GM12878 (cell line): ENCODE results near the gene SIK3. TPM values are rescaled to one million over a fixed set of nuclear protein-coding genes. Genes with fewer than 3 reads are reported as not detected.

Source experiments
- ATAC-seq: fragments of 200-7000 bp; cut with Tn5 transposase; 3 replicates; pipeline ENCODE4 v1.9.1; 2020; ENCODE audit warnings: mild to moderate bottlenecking, moderate library complexity
- BruUV-seq: library from RNA; stranded (reverse); fragments of 400-500 nt; replicated peaks from 2 replicates; lab custom pipeline; 2021; lab: Mats Ljungman, UMichigan
- CTCF ChIA-PET: fragments of 300-600 bp; sonication (Branson Sonifier 250); formaldehyde crosslinking; extraction: SDS; loops from one replicate; lab custom pipeline; 2021; ENCODE audit warnings: inconsistent platforms; lab: Yijun Ruan, JAX
- POLR2A ChIA-PET: fragments of 350-600 bp; formaldehyde crosslinking; extraction: SDS; loops from one replicate; lab custom pipeline; 2021; ENCODE audit warnings: inconsistent platforms; lab: Charles Lee
- RAD21 ChIA-PET: fragments of 300-600 bp; sonication (Branson Sonifier 250); formaldehyde crosslinking; loops from one replicate; lab custom pipeline; 2023; ENCODE audit warnings: antibody characterized with exemption; ENCODE audit not compliant: unreplicated experiment; lab: Charles Lee
- SMC1A ChIA-PET: fragments of 300-600 bp; sonication (Branson Sonifier 250); formaldehyde crosslinking; loops from one replicate; lab custom pipeline; 2023; ENCODE audit not compliant: unreplicated experiment, uncharacterized antibody; lab: Charles Lee
- DNase-seq: peaks from one replicate; pipeline ENCODE4 v3.0.0-alpha.2; 2011; ENCODE audit warnings: low read depth, low spot score
- FAIRE-seq: peaks from 3 replicates; lab custom pipeline; 2011; peaks lifted over from hg19 to GRCh38; lab: Jason Lieb, UNC
- H2AFZ ChIP-seq: 2 replicates; pipeline ENCODE4 v1.6.0; 2011; ENCODE audit warnings: low read depth, low read length, control low read depth; ENCODE audit not compliant: control insufficient read depth
- H3K27ac ChIP-seq: 2 replicates; pipeline ENCODE4 v1.5.1; 2011; ENCODE audit warnings: control low read depth; ENCODE audit not compliant: control insufficient read depth, insufficient read depth
- H3K27me3 ChIP-seq, 2 experiments: replicated peaks in 1 of 2; 2 replicates each; pipeline versions ENCODE4 v1.6.0 to v1.6.1; 2011; ENCODE audit warnings: low read length in 1 of 2; ENCODE audit not compliant: control insufficient read depth in 2 of 2, insufficient read depth in 2 of 2
- H3K36me3 ChIP-seq, 2 experiments: 2 replicates each; pipeline ENCODE4 v1.5.1; 2011; ENCODE audit warnings: low read length in 1 of 2; ENCODE audit not compliant: control insufficient read depth in 2 of 2, insufficient read depth in 2 of 2
- H3K4me1 ChIP-seq: 2 replicates; pipeline ENCODE4 v1.6.1; 2011; ENCODE audit warnings: mild to moderate bottlenecking, low read length, moderate library complexity, mixed read lengths; ENCODE audit not compliant: control insufficient read depth, insufficient read depth
- H3K4me2 ChIP-seq: 2 replicates; pipeline ENCODE4 v1.6.0; 2011; ENCODE audit warnings: control low read depth; ENCODE audit not compliant: control insufficient read depth, insufficient read depth
- H3K4me3 ChIP-seq: fragments of 200-600 bp; sonication (generic); 2 replicates; pipeline ENCODE4 v1.5.1; 2016
- H3K79me2 ChIP-seq: 2 replicates; pipeline ENCODE4 v1.6.0; 2011; ENCODE audit warnings: low read length; ENCODE audit not compliant: control insufficient read depth, insufficient read depth
- H3K9ac ChIP-seq: 2 replicates; pipeline ENCODE4 v1.8.0; 2011; ENCODE audit warnings: low read length, control low read depth, mixed read lengths; ENCODE audit not compliant: control insufficient read depth, insufficient read depth
- H3K9me3 ChIP-seq: replicated peaks from 3 replicates; pipeline ENCODE4 v1.5.1; 2011; ENCODE audit warnings: mild to moderate bottlenecking, low read length; ENCODE audit not compliant: control insufficient read depth, insufficient read depth
- H4K20me1 ChIP-seq: 2 replicates; pipeline ENCODE4 v1.6.0; 2011; ENCODE audit not compliant: control insufficient read depth, insufficient read depth
- ATF3 ChIP-seq: IDR thresholded peaks from 2 replicates; pipeline ENCODE4 v1.6.1; 2011; ENCODE audit warnings: low read depth, mild to moderate bottlenecking, low read length, moderate library complexity, borderline replicate concordance; ENCODE audit errors: extremely low read depth
- CREB1 ChIP-seq: IDR thresholded peaks from 2 replicates; pipeline ENCODE4 v1.6.1; 2012; ENCODE audit warnings: low read depth, mild to moderate bottlenecking, inconsistent platforms
- DPF2 ChIP-seq: fragments of 450-650 bp; IDR thresholded peaks from 2 replicates; pipeline ENCODE4 v1.6.1; 2017; ENCODE audit warnings: mild to moderate bottlenecking
- FOXM1 ChIP-seq: IDR thresholded peaks from 2 replicates; pipeline ENCODE4 v1.6.1; 2012; ENCODE audit warnings: low read depth, mild to moderate bottlenecking, inconsistent platforms, low read length, moderate library complexity
- GABPA ChIP-seq: IDR thresholded peaks from 2 replicates; pipeline ENCODE4 v1.6.1; 2014; ENCODE audit warnings: antibody characterized with exemption, low read depth, mild to moderate bottlenecking, inconsistent platforms
- HDGF ChIP-seq: fragments of 450-650 bp; IDR thresholded peaks from 2 replicates; pipeline ENCODE4 v1.6.1; 2016; ENCODE audit warnings: antibody characterized with exemption
- KAT2A ChIP-seq: conservative IDR thresholded peaks from 2 replicates; pipeline ENCODE4 v1.6.1; 2011; ENCODE audit warnings: low read depth, low read length; ENCODE audit not compliant: control insufficient read depth
- KDM1A ChIP-seq: fragments of 200-600 bp; sonication (generic); IDR thresholded peaks from 2 replicates; pipeline ENCODE4 v1.6.1; 2016; ENCODE audit warnings: borderline replicate concordance
- NBN ChIP-seq: fragments of 450-650 bp; IDR thresholded peaks from 2 replicates; pipeline ENCODE4 v1.6.1; 2016
- NFIC ChIP-seq: IDR thresholded peaks from 2 replicates; pipeline ENCODE4 v1.6.1; 2012; ENCODE audit warnings: low read depth, mild to moderate bottlenecking, inconsistent platforms, low read length, moderate library complexity
- NR2F1 ChIP-seq: fragments of 450-650 bp; conservative IDR thresholded peaks from 2 replicates; pipeline ENCODE4 v1.6.1; 2017; ENCODE audit warnings: mild to moderate bottlenecking
- YBX1 ChIP-seq: fragments of 450-650 bp; IDR thresholded peaks from 2 replicates; pipeline ENCODE4 v1.6.1; 2016; ENCODE audit warnings: antibody characterized with exemption
- ZNF687 ChIP-seq: fragments of 450-650 bp; IDR thresholded peaks from 2 replicates; pipeline ENCODE4 v1.6.1; 2017; ENCODE audit warnings: mild to moderate bottlenecking, moderate library complexity
- WGBS: methylation state at CpG from one replicate; pipeline ENCODE4 v1.1.6; 2016; ENCODE audit warnings: low lambda C conversion rate; ENCODE audit not compliant: insufficient replicate concordance, insufficient coverage; ENCODE audit errors: missing lambda C conversion rate; 5-methylcytosine and 5-hydroxymethylcytosine counted together
- in situ Hi-C: fragments of 300-500 bp; cut with MboI; formaldehyde crosslinking; loops from 9 replicates; pipeline ENCODE4 v1.14.3; 2018; ENCODE audit warnings: mixed read lengths
- intact Hi-C: fragments of 100-400 bp; cut with micrococcal nuclease; formaldehyde crosslinking; loops from one replicate; pipeline ENCODE4 v1.14.2; 2022; ENCODE audit not compliant: unreplicated experiment
- polyA plus RNA-seq, 11 experiments: library from polyadenylated mRNA; depleted of rRNA in 4 of 11; unstranded in 6 of 11; stranded (reverse) in 5 of 11; fragments of >200 nt; fragmentation: Nextera tagmentation in 4 of 11; fragmentation: Illumina TruSeq in 1 of 11; extraction: Ambion mirVana in 4 of 11; extraction: Trizol in 1 of 11; gene quantifications; 1 replicate in 1 of 11; 2 replicates in 10 of 11; pipeline versions ENCODE4 v1.2.1 to v1.2.3, GENCODE V29; 2011 to 2016; ENCODE audit warnings: inconsistent platforms in 2 of 11, missing spikeins in 2 of 11, low read depth in 1 of 11
- total RNA-seq, 4 experiments: library from RNA; depleted of rRNA in 3 of 4; stranded (reverse); fragments of >200 nt in 3 of 4; fragmentation: Illumina TruSeq in 1 of 4; extraction: Trizol in 1 of 4; gene quantifications; 2 replicates each; pipeline versions ENCODE4 v1.2.1 to v1.2.3, GENCODE V29; 2013 to 2021

The SIK3 gene
- total and polyA plus RNA-seq, 10 of the 15 experiments (the other 5 are each of a cell fraction or from before 2014, with no cell fraction given) = 2.5 to 31.9 (median 11.1) TPM

GRCh38 chr11:116825854-116826750 lies 272.1 kb downstream of the SIK3 start:
- ChIA-PET POLR2A (no interaction called here), SMC1A (no interaction called here)
- FAIRE-seq = no peak

GRCh38 chr11:116825434-116825833 lies 272.8 kb downstream of the SIK3 start:
- ChIA-PET RAD21 (no interaction called here), POLR2A (no interaction called here), SMC1A (no interaction called here), CTCF (interaction anchor here (1.3 kb wide), 1 partner anchor 8 kb away, joined by 3 read pairs; no protein-coding TSS in a partner anchor)
- no peak for FAIRE-seq
- H3K36me3 ChIP-seq = no peaks in the 10 kb centered on the region
- no peak overlapping the region for H3K9ac ChIP-seq
- H3K9me3 ChIP-seq = no peaks in the 10 kb centered on the region
- no peak for DNase-seq
- no peak overlapping the region for H3K27ac ChIP-seq
- no peak overlapping the region for H2AFZ ChIP-seq
- no peaks in the 10 kb centered on the region for H3K4me1 ChIP-seq
- no peaks in the 10 kb centered on the region for H4K20me1 ChIP-seq
- TF ChIP-seq NR2F1 (no peak), FOXM1 (no peak), ZNF687 (no peak), CREB1 (no peak), GABPA (no peak)
- ATAC-seq = peak; percentile 28; the same call in 2 of the 3 replicates
- no peak overlapping the region for H3K4me2 ChIP-seq
- WGBS = 12% methylated on average over 5 of the region's 5 CpGs
- no peak overlapping the region for H3K4me3 ChIP-seq
- H3K27me3 ChIP-seq = no peaks in the 10 kb centered on the region
- intact Hi-C loops (no loop called here), in situ Hi-C loops (no loop called here)
- H3K79me2 ChIP-seq = no peaks in the 10 kb centered on the region
- no TSS peak for BruUV-seq

More at GRCh38 chr11:116825854-116826750, 272.1 kb downstream of the SIK3 start:
- no peak overlapping the region for H3K4me2 ChIP-seq
- RAD21 ChIA-PET = no interaction called here
- H3K9ac ChIP-seq = no peak overlapping the region
- intact Hi-C loops (no loop called here), in situ Hi-C loops (no loop called here)
- no peaks in the 10 kb centered on the region for H3K36me3 ChIP-seq
- no peak overlapping the region for H3K4me3 ChIP-seq
- no peaks in the 10 kb centered on the region for H3K79me2 ChIP-seq
- DNase-seq (no peak), ATAC-seq (no peak)
- 45% methylated on average over 22 of the region's 22 CpGs for WGBS
- H3K9me3 ChIP-seq = no peaks in the 10 kb centered on the region
- CTCF ChIA-PET = interaction anchor here (0.8 kb wide), 1 partner anchor 10 kb away, joined by 3 read pairs; no protein-coding TSS in a partner anchor
- TF ChIP-seq YBX1 = no peak
- no peak for TF ChIP-seq ATF3
- TF ChIP-seq KDM1A = no peak
- TF ChIP-seq DPF2 = no peak
- no peak for TF ChIP-seq NBN
- TF ChIP-seq NFIC = no peak
- TF ChIP-seq HDGF = no peak
- no peak for TF ChIP-seq KAT2A
- no peaks in the 10 kb centered on the region for H3K27me3 ChIP-seq
- no peaks in the 10 kb centered on the region for H4K20me1 ChIP-seq
- no TSS peak for BruUV-seq
- H3K27ac ChIP-seq = no peak overlapping the region
- no peaks in the 10 kb centered on the region for H3K4me1 ChIP-seq
- H2AFZ ChIP-seq = no peak overlapping the region
